Activated CD4-positive, alpha-beta T cell treated with anti-CD3 and anti-CD28 coated beads, Interleukin-2, amount 10 ng/mL, durations not matched to agents 7 days and 5 days (primary cell): ENCODE results near the gene PLAAT2. TPM values are rescaled to one million over a fixed set of nuclear protein-coding genes. Genes with fewer than 3 reads are reported as not detected.

Experiments used
- CTCF ChIA-PET: fragments of 350-600 bp; sonication (Branson Sonifier 250); formaldehyde crosslinking; loops from one replicate; lab custom pipeline; 2021; ENCODE audit warnings: antibody characterized with exemption; lab: Charles Lee
- POLR2A ChIA-PET: fragments of 350-600 bp; sonication (Branson Sonifier 250); formaldehyde crosslinking; loops from one replicate; lab custom pipeline; 2021; ENCODE audit warnings: antibody characterized with exemption; lab: Charles Lee
- DNase-seq: peaks from one replicate; pipeline ENCODE4 v3.0.0-alpha.2; 2020
- H3K27ac Mint-ChIP-seq: one replicate; pipeline ENCODE4 v1.8.0; 2021; ENCODE audit warnings: mild to moderate bottlenecking, moderate library complexity, mixed read lengths
- H3K27me3 Mint-ChIP-seq: one replicate; pipeline ENCODE4 v1.8.0; 2021; ENCODE audit warnings: mixed read lengths
- H3K36me3 Mint-ChIP-seq: one replicate; pipeline ENCODE4 v1.8.0; 2021; ENCODE audit warnings: low read depth, mixed read lengths
- H3K4me1 Mint-ChIP-seq: one replicate; pipeline ENCODE4 v1.8.0; 2021; ENCODE audit warnings: mixed read lengths
- H3K4me3 Mint-ChIP-seq: one replicate; pipeline ENCODE4 v1.8.0; 2021; ENCODE audit warnings: mild to moderate bottlenecking, moderate library complexity, mixed read lengths
- H3K9me3 Mint-ChIP-seq: one replicate; pipeline ENCODE4 v1.8.0; 2021; ENCODE audit warnings: mixed read lengths
- total RNA-seq, 2 experiments: library from RNA; stranded (reverse); gene quantifications; one replicate each; pipeline ENCODE4 v1.2.3, GENCODE V29; 2021

The PLAAT2 gene
- total RNA-seq, 2 experiments from 2014 or later: 0.29 TPM; not detected in 1

DNA sequence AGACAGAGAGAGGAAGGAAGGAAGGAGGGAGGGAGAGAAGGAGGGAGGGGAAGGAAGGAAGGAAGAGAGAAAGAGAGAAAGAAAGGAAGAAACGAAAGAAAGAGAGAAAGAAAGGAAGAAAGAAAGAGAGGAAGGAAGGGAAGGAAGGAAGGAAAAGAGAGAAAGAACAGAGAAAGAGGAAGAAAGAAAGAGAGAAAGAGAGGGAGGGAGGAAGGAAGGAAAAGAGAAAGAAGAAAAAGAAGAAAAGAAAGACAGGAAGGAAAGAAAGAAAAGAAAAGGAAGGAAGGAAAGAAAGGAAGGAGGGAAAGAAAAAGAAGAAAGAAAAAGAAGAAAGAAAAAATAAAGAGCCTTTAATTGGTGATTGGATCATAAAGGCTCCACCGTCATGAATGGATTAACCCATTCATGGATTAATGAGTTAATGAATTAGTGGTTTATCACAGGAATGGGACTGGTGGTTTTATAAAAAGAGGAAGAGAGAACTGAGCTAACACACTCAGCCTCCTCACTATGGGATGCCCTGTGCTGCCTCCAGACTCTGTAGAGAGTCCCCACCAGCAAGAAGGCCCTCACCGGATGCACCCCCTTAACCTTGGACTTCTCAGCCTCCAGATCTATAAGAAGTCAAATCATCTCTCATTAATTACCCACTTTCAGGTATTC, 9.0 kb upstream of the PLAAT2 start:
- Mint-ChIP-seq H3K4me3 (no peak overlapping the region), H3K27me3 (peaks cover 8% of the 10 kb centered on the region), H3K9me3 (no peaks in the 10 kb centered on the region), H3K4me1 (peaks cover 36% of the 10 kb centered on the region), H3K27ac (no peak overlapping the region), H3K36me3 (peaks cover 8% of the 10 kb centered on the region)
- ChIA-PET POLR2A (no interaction called here), CTCF (no interaction called here)
- no peak for DNase-seq

DNA sequence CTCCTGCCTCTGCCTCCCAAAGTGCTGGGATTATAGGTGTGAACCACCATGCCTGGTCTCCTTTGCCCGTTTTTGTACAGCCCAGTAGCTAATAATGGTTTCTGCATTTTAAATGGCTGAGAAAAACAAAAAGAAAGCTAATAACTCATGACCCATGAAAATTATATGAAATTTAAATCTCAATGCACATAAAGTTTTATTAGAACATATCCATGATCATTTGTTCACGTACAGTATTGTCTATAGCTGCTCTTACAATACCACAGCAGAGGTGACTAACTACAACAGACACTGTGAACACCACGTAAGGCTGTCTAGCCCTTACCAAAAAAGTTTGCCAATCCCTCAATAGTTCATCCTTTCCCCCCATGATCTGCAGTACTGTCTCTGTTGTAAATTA, 6.4 kb upstream of the PLAAT2 start:
- no peak for DNase-seq
- Mint-ChIP-seq H3K9me3 (no peaks in the 10 kb centered on the region), H3K36me3 (peaks cover 7% of the 10 kb centered on the region), H3K4me1 (peaks cover 46% of the 10 kb centered on the region), H3K4me3 (no peak overlapping the region), H3K27me3 (peaks cover 8% of the 10 kb centered on the region), H3K27ac (no peak overlapping the region)
- POLR2A ChIA-PET: no interaction called here
- CTCF ChIA-PET: no interaction called here

DNA sequence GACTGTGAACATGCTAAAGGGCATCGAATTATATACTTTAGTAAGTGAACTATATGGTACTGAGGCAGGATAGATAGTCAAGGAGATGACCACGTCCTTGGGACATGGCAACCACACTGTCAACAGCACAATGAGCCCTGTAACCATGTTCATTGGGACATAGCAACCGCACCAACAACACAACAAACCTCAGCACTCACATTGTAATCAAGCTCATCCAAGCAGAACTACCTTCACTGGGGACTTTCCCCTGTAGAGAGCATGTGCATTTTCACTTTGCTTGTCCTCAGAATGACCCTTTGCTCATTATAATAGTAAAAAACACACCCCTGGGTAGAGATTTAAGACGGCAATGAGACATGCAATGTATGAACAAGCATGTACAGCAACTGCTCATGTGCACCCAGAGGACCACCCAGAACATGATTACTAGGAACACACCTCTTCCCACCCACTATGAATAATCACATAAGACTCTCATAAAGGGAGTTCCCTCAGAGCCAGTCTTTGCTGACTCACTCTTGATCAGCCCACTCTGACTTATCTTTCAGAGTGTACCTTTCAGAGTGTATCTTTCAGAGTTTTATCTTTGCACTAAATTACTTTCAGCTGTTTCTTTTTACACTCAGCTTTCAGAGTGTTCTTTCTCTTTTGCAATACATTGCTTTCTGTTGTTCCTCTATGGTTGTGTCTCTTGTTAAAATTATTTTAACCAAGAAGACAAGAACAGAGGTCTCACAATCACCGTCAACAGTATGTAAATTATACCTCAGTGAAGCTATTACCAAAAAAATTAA, 4.1 kb upstream of the PLAAT2 start:
- DNase-seq: peak; percentile 74
- POLR2A ChIA-PET: no interaction called here
- peak overlapping the region; percentile 68 for H3K27ac Mint-ChIP-seq
- H3K27me3 Mint-ChIP-seq: peaks cover 8% of the 10 kb centered on the region
- H3K9me3 Mint-ChIP-seq: no peaks in the 10 kb centered on the region
- H3K36me3 Mint-ChIP-seq: no peaks in the 10 kb centered on the region
- H3K4me3 Mint-ChIP-seq: no peak overlapping the region
- CTCF ChIA-PET: interaction anchor here (1.1 to 1.7 kb wide), 3 partner anchors 11 to 22 kb away, joined by 3 to 4 read pairs (median 4); no protein-coding TSS in a partner anchor
- H3K4me1 Mint-ChIP-seq: peaks cover 51% of the 10 kb centered on the region

DNA sequence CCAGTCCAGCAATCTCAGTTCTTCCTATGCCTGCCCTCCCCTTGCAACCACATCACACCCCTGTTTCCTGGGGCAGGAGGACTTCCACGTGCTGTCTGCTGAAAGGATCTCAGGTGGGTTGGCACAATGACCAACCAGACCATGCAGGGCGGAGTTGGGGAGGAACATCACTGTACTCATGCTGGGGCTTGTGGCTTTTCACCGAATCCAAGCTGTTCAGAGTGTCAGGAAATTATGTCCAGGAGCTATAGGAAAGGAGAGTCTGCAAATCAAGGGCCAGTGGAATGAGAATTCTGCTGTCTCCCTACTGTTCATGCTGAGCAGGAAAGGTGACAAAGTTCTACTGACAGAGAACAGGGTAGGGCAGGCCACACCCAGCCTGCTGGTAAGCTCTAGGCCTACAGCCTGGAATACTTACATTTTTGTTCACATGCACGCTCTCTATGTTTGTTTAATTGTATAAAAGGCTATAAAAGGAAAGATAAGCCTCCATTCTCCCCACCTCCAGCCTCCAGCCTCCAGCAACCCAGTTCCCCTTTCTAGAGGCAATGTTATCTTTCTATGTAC, 1.7 kb upstream of the PLAAT2 start:
- no peaks in the 10 kb centered on the region for H3K9me3 Mint-ChIP-seq
- CTCF ChIA-PET: interaction anchor here (1.0 to 1.4 kb wide), 3 partner anchors 10 to 29 kb away, joined by 4 read pairs; partner anchors contain the start of gene PLAAT4
- POLR2A ChIA-PET: no interaction called here
- peaks cover 2% of the 10 kb centered on the region for H3K27me3 Mint-ChIP-seq
- no peak overlapping the region for H3K4me3 Mint-ChIP-seq
- peak overlapping the region; percentile 71 for H3K27ac Mint-ChIP-seq
- no peaks in the 10 kb centered on the region for H3K36me3 Mint-ChIP-seq
- no peak for DNase-seq
- peaks cover 69% of the 10 kb centered on the region for H3K4me1 Mint-ChIP-seq

DNA sequence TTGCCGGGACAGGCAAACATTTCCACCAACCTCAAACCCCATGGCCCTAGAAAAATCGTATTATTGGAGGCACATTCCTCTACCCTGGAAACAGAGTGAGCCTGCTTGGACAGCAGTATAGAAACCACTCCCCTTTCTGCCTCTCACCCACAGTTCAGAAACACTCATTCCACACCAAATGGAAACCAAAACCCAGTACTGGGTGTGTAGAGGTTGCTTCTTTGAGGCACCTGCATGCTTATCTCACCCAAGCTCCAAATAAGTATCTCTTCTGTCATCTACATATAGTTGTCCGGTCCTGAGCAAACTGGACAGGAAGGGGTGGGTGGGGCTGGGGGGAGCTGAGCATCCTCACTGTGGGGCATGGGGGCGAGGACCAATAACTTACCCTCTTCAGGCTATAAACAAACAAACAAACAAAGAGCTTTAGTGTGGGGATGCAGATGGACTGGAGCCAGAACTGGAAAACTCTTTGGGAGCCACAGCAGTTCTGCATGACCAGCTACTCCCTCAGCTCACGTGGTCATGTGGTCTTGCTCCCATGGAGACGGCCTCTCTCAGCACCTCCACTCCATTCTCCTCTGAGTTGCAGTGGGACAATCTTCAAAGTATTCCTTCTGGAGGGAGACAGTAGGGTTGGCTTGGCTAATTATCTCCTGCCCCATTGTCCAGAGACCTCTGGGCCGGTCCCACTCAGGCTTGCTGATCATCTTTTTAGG, 1.0 kb upstream of the PLAAT2 start:
- ChIA-PET POLR2A (interaction anchor here (0.7 kb wide), 1 partner anchor 28 kb away, joined by 3 read pairs; no protein-coding TSS in a partner anchor), CTCF (interaction anchor here (1.0 to 1.4 kb wide), 4 partner anchors 9 to 65 kb away, joined by 4 read pairs; partner anchors contain the start of gene PLAAT4)
- DNase-seq: peak; percentile 68
- Mint-ChIP-seq H3K27me3 (peaks cover 2% of the 10 kb centered on the region), H3K27ac (peak overlapping the region; percentile 71), H3K4me3 (no peak overlapping the region), H3K4me1 (peaks cover 72% of the 10 kb centered on the region), H3K36me3 (no peaks in the 10 kb centered on the region), H3K9me3 (no peaks in the 10 kb centered on the region)

DNA sequence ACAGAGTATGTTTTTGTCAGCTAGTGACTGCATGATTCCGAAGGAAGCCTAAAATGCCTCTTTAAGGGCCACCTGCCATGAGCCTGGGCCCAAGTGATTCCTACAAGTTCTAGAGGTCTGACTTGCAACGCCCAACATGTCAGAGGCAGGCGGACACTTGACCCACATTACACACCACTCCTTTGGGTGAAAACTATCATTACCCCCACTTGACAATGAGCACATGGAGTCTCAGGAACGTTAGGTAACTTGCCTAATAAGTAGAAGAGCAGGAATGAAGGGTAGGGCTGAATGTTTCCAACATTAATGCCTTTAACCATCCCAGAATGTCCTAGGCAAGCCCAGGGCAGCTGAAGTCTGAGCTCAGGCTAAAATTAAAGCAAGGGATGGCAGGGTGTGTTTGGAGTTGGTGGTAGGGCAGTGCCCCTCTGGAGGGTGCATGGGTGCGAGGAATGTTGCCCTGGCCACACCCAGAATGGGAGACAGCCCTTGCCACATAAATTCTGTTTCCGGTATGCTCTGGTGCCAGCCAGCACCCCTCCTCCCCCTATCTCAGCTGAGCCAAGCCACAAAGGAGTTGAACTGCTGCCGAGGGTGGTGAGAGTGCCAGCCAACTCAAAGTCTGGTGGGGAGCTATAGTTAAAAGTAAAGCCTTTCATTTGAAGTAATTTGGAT, 2.5 kb downstream of the PLAAT2 start:
- H3K9me3 Mint-ChIP-seq: no peaks in the 10 kb centered on the region
- ChIA-PET POLR2A (no interaction called here), CTCF (interaction anchor here (0.7 to 1.8 kb wide), 2 partner anchors 8 to 9 kb away, joined by 3 to 4 read pairs; no protein-coding TSS in a partner anchor)
- no peaks in the 10 kb centered on the region for H3K36me3 Mint-ChIP-seq
- no peak for DNase-seq
- peaks cover 51% of the 10 kb centered on the region for H3K4me1 Mint-ChIP-seq
- peak overlapping the region; percentile 33 for H3K27ac Mint-ChIP-seq
- H3K27me3 Mint-ChIP-seq: peaks cover 2% of the 10 kb centered on the region
- H3K4me3 Mint-ChIP-seq: no peak overlapping the region

DNA sequence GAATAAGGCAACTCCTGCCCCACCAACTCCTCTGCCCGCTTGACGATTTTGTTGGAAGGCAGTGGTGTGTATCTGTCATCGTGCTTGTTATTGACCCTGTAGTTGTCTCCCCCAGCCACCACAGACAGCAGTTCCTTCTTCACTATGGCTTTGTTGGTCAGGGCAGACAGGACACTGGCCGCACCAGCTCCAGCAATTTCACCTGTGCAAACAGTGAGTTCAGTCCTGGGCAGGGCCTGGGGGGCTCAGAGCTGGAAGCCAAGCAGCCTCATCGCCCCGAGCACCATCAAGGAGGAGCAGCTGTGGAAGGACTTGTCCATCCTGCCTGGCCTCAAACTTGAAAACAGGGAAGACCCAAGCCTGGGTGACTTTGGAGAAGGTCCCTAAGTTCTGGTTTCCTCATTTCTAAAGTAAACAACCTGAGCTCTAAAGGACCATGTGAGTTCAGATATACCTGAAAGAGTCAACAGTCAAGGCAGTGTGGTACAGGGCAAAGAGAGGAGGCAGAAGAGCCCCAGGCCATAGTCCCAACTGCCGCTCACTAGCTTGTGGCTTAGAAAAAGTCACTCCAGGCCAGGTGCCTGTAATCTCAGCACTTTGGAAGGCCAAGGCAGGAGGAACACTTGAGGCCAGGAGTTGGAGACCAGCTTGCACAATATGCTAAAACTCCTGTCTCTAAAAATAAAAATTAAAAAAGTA, 4.6 kb downstream of the PLAAT2 start:
- Mint-ChIP-seq H3K27ac (peak overlapping the region; percentile 21), H3K27me3 (peaks cover 2% of the 10 kb centered on the region), H3K36me3 (peaks cover 2% of the 10 kb centered on the region), H3K9me3 (no peaks in the 10 kb centered on the region), H3K4me1 (peaks cover 51% of the 10 kb centered on the region), H3K4me3 (no peak overlapping the region)
- POLR2A ChIA-PET: interaction anchor here (0.6 kb wide), 1 partner anchor 321 kb away, joined by 3 read pairs; no protein-coding TSS in a partner anchor
- no peak for DNase-seq
- CTCF ChIA-PET: interaction anchor here (1.1 to 2.0 kb wide), 2 partner anchors 15 to 22 kb away, joined by 3 to 8 read pairs; partner anchors contain the start of gene PLAAT4

DNA sequence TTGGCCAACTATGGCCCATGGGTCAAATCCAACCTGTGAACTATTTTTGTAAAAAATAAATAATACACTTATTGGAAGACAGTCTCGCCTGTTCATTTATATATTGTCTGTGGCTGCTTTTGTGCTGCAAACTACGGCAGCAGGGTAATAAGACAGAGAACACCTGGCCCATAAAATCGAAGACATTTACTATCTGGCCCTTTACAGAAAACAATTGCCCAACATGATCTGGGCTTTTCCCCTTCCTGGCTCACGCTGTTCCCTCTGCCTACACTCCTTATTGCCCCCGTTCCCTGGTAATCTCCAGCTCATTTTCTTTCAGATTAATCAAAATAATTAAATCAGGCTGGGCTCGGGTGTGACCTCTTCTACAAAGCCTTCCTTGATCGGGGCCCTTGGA, 5.6 kb downstream of the PLAAT2 start:
- no peak for DNase-seq
- ChIA-PET POLR2A (no interaction called here), CTCF (interaction anchor here (2.0 kb wide), 1 partner anchor 21 kb away, joined by 8 read pairs; the partner anchor contains the start of gene PLAAT4)
- Mint-ChIP-seq H3K9me3 (no peaks in the 10 kb centered on the region), H3K27me3 (peaks cover 2% of the 10 kb centered on the region), H3K4me3 (no peak overlapping the region), H3K4me1 (peaks cover 56% of the 10 kb centered on the region), H3K36me3 (peaks cover 4% of the 10 kb centered on the region), H3K27ac (no peak overlapping the region)

DNA sequence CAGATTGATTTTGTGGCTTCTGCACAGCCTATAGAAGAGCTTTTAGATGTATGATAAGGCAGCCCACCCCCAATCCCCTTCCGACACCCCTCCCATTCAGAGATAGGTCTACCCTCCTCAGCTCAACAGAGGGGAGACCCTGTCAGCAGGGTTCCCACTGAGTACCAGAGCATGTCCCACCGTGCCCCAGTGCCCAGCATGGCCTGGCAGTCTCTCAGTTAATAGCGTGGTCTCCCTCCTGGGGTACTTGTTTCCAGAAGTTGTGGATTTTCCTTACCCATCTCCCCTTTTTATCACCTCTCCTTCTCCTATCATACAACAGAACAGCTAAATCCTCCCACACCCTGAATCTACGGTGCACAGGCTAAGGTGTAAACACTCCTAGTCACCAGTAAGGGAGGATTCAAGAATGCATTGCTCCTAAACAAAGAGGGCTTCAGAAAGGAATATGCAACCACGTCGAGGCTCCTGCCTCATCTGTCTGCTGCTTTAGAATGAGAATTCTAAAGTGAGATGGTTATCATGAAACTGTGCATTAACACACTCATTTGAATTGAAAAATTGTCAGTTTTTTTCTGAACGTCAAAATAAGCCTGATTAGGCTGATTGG, 6.7 kb downstream of the PLAAT2 start:
- POLR2A ChIA-PET: interaction anchor here (0.6 kb wide), 1 partner anchor 92 kb away, joined by 5 read pairs; no protein-coding TSS in a partner anchor
- H3K4me1 Mint-ChIP-seq: peaks cover 55% of the 10 kb centered on the region

DNA sequence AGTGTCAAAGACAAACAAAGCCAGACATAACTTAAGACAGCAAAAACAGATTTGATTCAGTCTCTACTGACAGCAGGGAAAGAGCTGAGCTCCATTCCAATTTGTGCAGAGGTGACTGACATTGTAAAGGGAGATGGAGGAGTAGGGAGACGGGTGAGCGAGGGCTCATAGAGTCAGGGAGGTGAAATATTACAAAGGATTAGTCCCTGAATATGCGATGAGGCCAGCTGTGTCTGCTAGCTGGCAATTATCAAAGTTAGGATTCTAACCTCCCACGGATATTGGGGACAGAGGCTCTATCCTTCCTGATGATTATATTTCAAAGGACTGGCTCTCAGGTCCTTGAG, 8.3 kb downstream of the PLAAT2 start:
- peaks cover 4% of the 10 kb centered on the region for H3K36me3 Mint-ChIP-seq
- peaks cover 50% of the 10 kb centered on the region for H3K4me1 Mint-ChIP-seq
- H3K27ac Mint-ChIP-seq: peak overlapping the region; percentile 96
- no peaks in the 10 kb centered on the region for H3K9me3 Mint-ChIP-seq
- H3K4me3 Mint-ChIP-seq: no peak overlapping the region
- no peaks in the 10 kb centered on the region for H3K27me3 Mint-ChIP-seq
- POLR2A ChIA-PET: no interaction called here
- CTCF ChIA-PET: interaction anchor here (1.6 to 3.0 kb wide), 2 partner anchors 9 to 17 kb away, joined by 4 to 10 read pairs; partner anchors contain the start of gene PLAAT4
- no peak for DNase-seq

More for the DNA sequence above, 6.7 kb downstream of the PLAAT2 start:
- Mint-ChIP-seq H3K4me3 (no peak overlapping the region), H3K36me3 (peaks cover 4% of the 10 kb centered on the region), H3K27me3 (peaks cover 2% of the 10 kb centered on the region), H3K9me3 (no peaks in the 10 kb centered on the region), H3K27ac (no peak overlapping the region)
- CTCF ChIA-PET: interaction anchor here (0.6 to 1.0 kb wide), 4 partner anchors 10 to 126 kb away, joined by 3 to 4 read pairs (median 3); no protein-coding TSS in a partner anchor
- no peak for DNase-seq

DNA sequence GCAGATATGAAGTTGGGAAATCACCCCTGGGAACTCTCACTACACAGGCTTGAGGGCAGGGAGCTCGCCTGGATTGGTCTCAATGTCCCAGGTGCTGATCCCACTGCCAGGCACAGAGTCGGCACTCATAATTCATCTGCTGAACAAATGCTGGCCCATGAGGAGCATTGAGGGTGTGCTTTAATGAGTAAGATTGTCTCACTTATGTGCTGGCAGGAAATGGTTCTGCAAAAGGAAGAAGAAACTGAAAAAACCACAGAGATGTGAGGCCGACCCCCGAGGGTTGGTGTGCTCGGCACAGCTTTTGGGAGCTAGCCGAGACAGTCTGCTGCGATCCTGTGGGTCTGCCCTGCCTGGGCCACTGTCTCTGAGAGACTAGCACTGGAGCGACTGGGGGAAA, 9.4 kb downstream of the PLAAT2 start:
- Mint-ChIP-seq H3K4me3 (peak overlapping the region; percentile 49), H3K27ac (peak overlapping the region; percentile 96), H3K9me3 (no peaks in the 10 kb centered on the region), H3K36me3 (peaks cover 4% of the 10 kb centered on the region), H3K27me3 (no peaks in the 10 kb centered on the region), H3K4me1 (peaks cover 51% of the 10 kb centered on the region)
- ChIA-PET POLR2A (interaction anchor here (0.6 to 1.0 kb wide), 3 partner anchors 17 to 52 kb away, joined by 3 to 6 read pairs (median 3); partner anchors contain the start of gene PLAAT4), CTCF (interaction anchor here (0.5 to 3.0 kb wide), 5 partner anchors 8 to 1475 kb away, joined by 3 to 10 read pairs (median 4); partner anchors contain the start of gene PLAAT4)
- peak; percentile 64 for DNase-seq
